SK-N-SH treated with all-trans-retinoic acid at 6 μM for 48 hours (cell line): ENCODE data around the gene LIN7A.

ENCODE experiments used
- ATAC-seq: fragments of 200-7000 bp; cut with Tn5 transposase; 3 replicates; pipeline ENCODE4 v1.9.1; 2020; ENCODE audit warnings: mild to moderate bottlenecking, moderate library complexity
- ARNTL ChIP-seq: fragments of 450-650 bp; formaldehyde crosslinking; IDR thresholded peaks from 2 replicates; pipeline ENCODE4 v1.5.0; 2020; ENCODE audit warnings: low read depth, mild to moderate bottlenecking, moderate library complexity, borderline replicate concordance
- BACH2 ChIP-seq: fragments of 250-450 bp; sonication (Bioruptor Pico); IDR thresholded peaks from 2 replicates; pipeline ENCODE4 v1.9.0; 2021; ENCODE audit warnings: mild to moderate bottlenecking, borderline replicate concordance
- CREB5 ChIP-seq: fragments of 250-450 bp; sonication (Bioruptor Pico); IDR thresholded peaks from 2 replicates; pipeline ENCODE4 v1.5.1; 2020; ENCODE audit warnings: low read depth, mild to moderate bottlenecking, moderate library complexity
- CSDC2 ChIP-seq: fragments of 250-450 bp; sonication (Bioruptor Pico); IDR thresholded peaks from 2 replicates; pipeline ENCODE4 v1.5.0; 2020; ENCODE audit warnings: mild to moderate bottlenecking, moderate library complexity
- CSRNP3 ChIP-seq: fragments of 250-450 bp; sonication (Bioruptor Pico); IDR thresholded peaks from 2 replicates; pipeline ENCODE4 v1.5.1; 2021; ENCODE audit warnings: mild to moderate bottlenecking, moderate library complexity
- ESRRG ChIP-seq: fragments of 250-450 bp; sonication (Bioruptor Pico); IDR thresholded peaks from 2 replicates; pipeline ENCODE4 v1.6.1; 2021; ENCODE audit warnings: mild to moderate bottlenecking
- ISL1 ChIP-seq: fragments of 250-450 bp; sonication (Bioruptor Pico); IDR thresholded peaks from 2 replicates; pipeline ENCODE4 v2.1.2; 2022; ENCODE audit warnings: mild to moderate bottlenecking, moderate library complexity
- OSR1 ChIP-seq: fragments of 250-450 bp; sonication (Bioruptor Pico); IDR thresholded peaks from 2 replicates; pipeline ENCODE4 v1.8.0; 2022; ENCODE audit warnings: moderate library complexity, mild to moderate bottlenecking, inconsistent platforms
- PPARA ChIP-seq: fragments of 250-450 bp; sonication (Bioruptor Pico); IDR thresholded peaks from 2 replicates; pipeline ENCODE4 v1.5.0; 2020; ENCODE audit warnings: mild to moderate bottlenecking, borderline replicate concordance
- RARB ChIP-seq: fragments of 250-450 bp; sonication (Bioruptor Pico); IDR thresholded peaks from 2 replicates; pipeline ENCODE4 v1.8.0; 2021; ENCODE audit warnings: mild to moderate bottlenecking, moderate library complexity
- SNAI2 ChIP-seq: fragments of 250-450 bp; sonication (Bioruptor Pico); IDR thresholded peaks from 2 replicates; pipeline ENCODE4 v1.5.0; 2020; ENCODE audit warnings: mild to moderate bottlenecking, moderate library complexity
- TCF4 ChIP-seq: fragments of 250-450 bp; sonication (Bioruptor Pico); IDR thresholded peaks from 2 replicates; pipeline ENCODE4 v1.8.0; 2021; ENCODE audit warnings: mild to moderate bottlenecking, moderate library complexity, borderline replicate concordance
- TOX ChIP-seq: fragments of 250-450 bp; sonication (Bioruptor Pico); IDR thresholded peaks from 2 replicates; pipeline ENCODE4 v1.8.0; 2021; ENCODE audit warnings: mild to moderate bottlenecking, moderate library complexity, borderline replicate concordance
- TSHZ2 ChIP-seq: fragments of 250-450 bp; sonication (Bioruptor Pico); IDR thresholded peaks from 2 replicates; pipeline ENCODE4 v1.5.0; 2020; ENCODE audit warnings: mild to moderate bottlenecking, moderate library complexity
- ZC3H10 ChIP-seq: fragments of 250-450 bp; sonication (Bioruptor Pico); IDR thresholded peaks from 2 replicates; pipeline ENCODE4 v1.5.1; 2021; ENCODE audit warnings: mild to moderate bottlenecking, moderate library complexity
- ZFP3 ChIP-seq: fragments of 250-450 bp; sonication (Bioruptor Pico); IDR thresholded peaks from 2 replicates; pipeline ENCODE4 v1.5.0; 2020; ENCODE audit warnings: mild to moderate bottlenecking, moderate library complexity
- ZFP30 ChIP-seq: fragments of 450-650 bp; formaldehyde crosslinking; IDR thresholded peaks from 2 replicates; pipeline ENCODE4 v1.5.0; 2022; ENCODE audit warnings: mild to moderate bottlenecking, moderate library complexity
- ZNF565 ChIP-seq: fragments of 450-650 bp; formaldehyde crosslinking; conservative IDR thresholded peaks from 2 replicates; pipeline ENCODE4 v1.5.0; 2020; ENCODE audit warnings: low read depth, mild to moderate bottlenecking, moderate library complexity
- ZNF70 ChIP-seq: fragments of 450-650 bp; formaldehyde crosslinking; IDR thresholded peaks from 2 replicates; pipeline ENCODE4 v1.5.0; 2020; ENCODE audit warnings: mild to moderate bottlenecking, moderate library complexity
- ZNF8 ChIP-seq: fragments of 450-650 bp; formaldehyde crosslinking; IDR thresholded peaks from 2 replicates; pipeline ENCODE4 v1.5.0; 2020; ENCODE audit warnings: mild to moderate bottlenecking, moderate library complexity
- TF ChIP-seq, protein P1 (sequence below): fragments of 250-450 bp; sonication (Bioruptor Pico); IDR thresholded peaks from 2 replicates; pipeline ENCODE4 v1.8.0; 2020; ENCODE audit warnings: mild to moderate bottlenecking, moderate library complexity, borderline replicate concordance

The LIN7A gene

GRCh38 chr12:80794551-80794950 is 143.2 kb downstream of the LIN7A start (continued):
- TF ChIP-seq TSHZ2 (no peak), TCF4 (CRISPR knock-in tag) (no peak)
- TF ChIP-seq, all 23 proteins: peak for 0

DNA sequence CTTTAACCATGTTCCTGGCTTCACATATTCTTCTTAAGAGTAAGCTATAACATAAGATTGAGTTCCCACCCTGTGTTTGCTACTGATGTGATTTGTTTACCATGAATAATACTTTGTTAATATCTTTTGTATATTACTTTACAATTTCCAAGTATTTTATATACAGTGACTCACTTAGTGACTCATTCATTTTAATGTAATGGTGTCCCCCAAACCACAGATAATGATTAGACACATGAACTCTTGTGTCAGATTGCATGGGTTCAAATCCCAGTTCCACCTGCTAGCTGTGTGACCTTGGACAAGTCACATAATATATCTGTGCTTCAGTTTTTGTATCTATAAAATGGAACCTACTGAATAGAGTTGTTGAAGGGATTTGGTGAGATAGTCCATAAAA is 144.9 kb downstream of the LIN7A start:
- no peak for ATAC-seq
- TF ChIP-seq CSDC2 (no peak), CSRNP3 (CRISPR knock-in tag) (no peak), PPARA (CRISPR knock-in tag) (no peak), ZNF8 (CRISPR knock-in tag) (no peak), ZNF70 (CRISPR knock-in tag) (no peak), OSR1 (CRISPR knock-in tag) (no peak), CREB5 (CRISPR knock-in tag) (no peak), ISL1 (no peak), ZFP3 (CRISPR knock-in tag) (no peak), ESRRG (CRISPR knock-in tag) (no peak), RARB (CRISPR knock-in tag) (no peak), ZNF565 (no peak), SNAI2 (no peak), ZC3H10 (CRISPR knock-in tag) (no peak), ZFP30 (CRISPR knock-in tag) (no peak)
- TF ChIP-seq, protein P1, sequence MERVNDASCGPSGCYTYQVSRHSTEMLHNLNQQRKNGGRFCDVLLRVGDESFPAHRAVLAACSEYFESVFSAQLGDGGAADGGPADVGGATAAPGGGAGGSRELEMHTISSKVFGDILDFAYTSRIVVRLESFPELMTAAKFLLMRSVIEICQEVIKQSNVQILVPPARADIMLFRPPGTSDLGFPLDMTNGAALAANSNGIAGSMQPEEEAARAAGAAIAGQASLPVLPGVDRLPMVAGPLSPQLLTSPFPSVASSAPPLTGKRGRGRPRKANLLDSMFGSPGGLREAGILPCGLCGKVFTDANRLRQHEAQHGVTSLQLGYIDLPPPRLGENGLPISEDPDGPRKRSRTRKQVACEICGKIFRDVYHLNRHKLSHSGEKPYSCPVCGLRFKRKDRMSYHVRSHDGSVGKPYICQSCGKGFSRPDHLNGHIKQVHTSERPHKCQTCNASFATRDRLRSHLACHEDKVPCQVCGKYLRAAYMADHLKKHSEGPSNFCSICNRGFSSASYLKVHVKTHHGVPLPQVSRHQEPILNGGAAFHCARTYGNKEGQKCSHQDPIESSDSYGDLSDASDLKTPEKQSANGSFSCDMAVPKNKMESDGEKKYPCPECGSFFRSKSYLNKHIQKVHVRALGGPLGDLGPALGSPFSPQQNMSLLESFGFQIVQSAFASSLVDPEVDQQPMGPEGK (CRISPR knock-in tag): no peak

DNA sequence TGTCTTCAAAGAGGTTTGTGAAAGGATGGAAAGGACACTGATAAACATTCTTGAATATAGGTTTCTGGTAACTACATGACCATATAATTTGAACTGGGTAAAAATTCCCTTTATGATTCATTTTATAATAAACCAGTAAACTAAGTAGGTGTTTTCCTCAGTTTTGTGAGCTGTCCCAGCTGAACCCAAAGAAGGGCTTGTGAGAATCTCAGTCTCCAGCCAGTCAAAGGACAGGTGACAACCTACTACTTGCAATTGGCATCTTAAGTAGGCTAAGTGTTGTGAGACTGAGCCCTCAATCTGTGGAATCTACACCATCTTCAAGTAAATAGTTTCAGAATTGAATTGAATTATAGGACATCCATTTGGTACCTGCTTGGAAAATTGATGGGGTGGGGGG is 145.9 kb downstream of the LIN7A start:
- no peak for ATAC-seq

More for the DNA sequence above, 145.9 kb downstream of the LIN7A start:
- TF ChIP-seq ZNF70 (CRISPR knock-in tag) (no peak), TCF4 (CRISPR knock-in tag) (no peak), CSRNP3 (CRISPR knock-in tag) (no peak), CREB5 (CRISPR knock-in tag) (no peak), BACH2 (CRISPR knock-in tag) (no peak), PPARA (CRISPR knock-in tag) (no peak), ARNTL (no peak), TSHZ2 (no peak), OSR1 (CRISPR knock-in tag) (no peak), TOX (CRISPR knock-in tag) (no peak)
